Breast epithelium (tissue), 4 donors: Measurements from ENCODE around the gene CTDSP1. TPM values are rescaled to one million over a fixed set of nuclear protein-coding genes. Genes with fewer than 3 reads are reported as not detected.

Experiments
- DNase-seq, 2 donors: peaks; one replicate each; pipeline ENCODE4 v3.0.0-alpha.2; 2019; ENCODE audit warnings: low spot score in 2 of 2
- H3K27ac ChIP-seq, 2 donors: fragments of 200-600 bp; sonication (generic) in 1 of 2; one replicate each; pipeline ENCODE4 v1.5.1; 2016 to 2019; ENCODE audit warnings: mild to moderate bottlenecking in 1 of 2
- H3K27me3 ChIP-seq, 2 donors: fragments of 200-600 bp; sonication (generic) in 1 of 2; one replicate each; pipeline versions ENCODE4 v1.5.1 to v1.6.0; 2017 to 2019; ENCODE audit warnings: control low read depth in 1 of 2, mild to moderate bottlenecking in 1 of 2
- H3K36me3 ChIP-seq: fragments of 200-600 bp; one replicate; pipeline ENCODE4 v1.5.1; 2019
- H3K4me1 ChIP-seq, 2 donors: fragments of 200-600 bp; sonication (generic); one replicate each; pipeline ENCODE4 v1.5.1; 2016 to 2019; ENCODE audit warnings: control low read depth in 1 of 2
- H3K4me3 ChIP-seq, 3 donors: fragments of 200-600 bp; sonication (generic); 1 replicate in 2 of 3; 2 replicates in 1 of 3; pipeline ENCODE4 v1.5.1; 2016 to 2019; ENCODE audit warnings: mild to moderate bottlenecking in 3 of 3, moderate library complexity in 2 of 3
- H3K9me3 ChIP-seq, 2 donors: fragments of 200-600 bp; sonication (generic) in 1 of 2; one replicate each; pipeline ENCODE4 v1.5.1; 2016 to 2019; ENCODE audit warnings: control low read depth in 1 of 2
- POLR2A ChIP-seq: fragments of 450-650 bp; IDR thresholded peaks from one replicate; pipeline ENCODE4 v1.6.1; 2016; ENCODE audit warnings: antibody characterized with exemption, mild to moderate bottlenecking, moderate library complexity
- POLR2AphosphoS5 ChIP-seq, 3 donors: sonication (generic); formaldehyde crosslinking; IDR thresholded peaks; one replicate each; pipeline ENCODE4 v1.6.1; 2017; ENCODE audit warnings: antibody characterized with exemption in 3 of 3
- intact Hi-C: fragments of 100-400 bp; cut with DNase I; formaldehyde crosslinking; loops from one replicate; pipeline ENCODE4 v1.15.1; 2023; ENCODE audit warnings: low total_unique reads
- total RNA-seq, 3 donors: library from RNA; depleted of rRNA; stranded (reverse); fragments of >200 nt; gene quantifications; one replicate each; pipeline ENCODE4 v1.1.0, GENCODE V29; 2016
- TF ChIP-seq, protein P1 (sequence below), 3 donors: fragments of 450-650 bp; IDR thresholded peaks; one replicate each; pipeline ENCODE4 v1.5.1; 2016 to 2017; ENCODE audit warnings: antibody characterized with exemption in 3 of 3, mild to moderate bottlenecking in 3 of 3, moderate library complexity in 3 of 3

Gene CTDSP1
- total RNA-seq, 3 donors from 2014 or later, result 83.9 to 113 (median 95.9) TPM

DNA sequence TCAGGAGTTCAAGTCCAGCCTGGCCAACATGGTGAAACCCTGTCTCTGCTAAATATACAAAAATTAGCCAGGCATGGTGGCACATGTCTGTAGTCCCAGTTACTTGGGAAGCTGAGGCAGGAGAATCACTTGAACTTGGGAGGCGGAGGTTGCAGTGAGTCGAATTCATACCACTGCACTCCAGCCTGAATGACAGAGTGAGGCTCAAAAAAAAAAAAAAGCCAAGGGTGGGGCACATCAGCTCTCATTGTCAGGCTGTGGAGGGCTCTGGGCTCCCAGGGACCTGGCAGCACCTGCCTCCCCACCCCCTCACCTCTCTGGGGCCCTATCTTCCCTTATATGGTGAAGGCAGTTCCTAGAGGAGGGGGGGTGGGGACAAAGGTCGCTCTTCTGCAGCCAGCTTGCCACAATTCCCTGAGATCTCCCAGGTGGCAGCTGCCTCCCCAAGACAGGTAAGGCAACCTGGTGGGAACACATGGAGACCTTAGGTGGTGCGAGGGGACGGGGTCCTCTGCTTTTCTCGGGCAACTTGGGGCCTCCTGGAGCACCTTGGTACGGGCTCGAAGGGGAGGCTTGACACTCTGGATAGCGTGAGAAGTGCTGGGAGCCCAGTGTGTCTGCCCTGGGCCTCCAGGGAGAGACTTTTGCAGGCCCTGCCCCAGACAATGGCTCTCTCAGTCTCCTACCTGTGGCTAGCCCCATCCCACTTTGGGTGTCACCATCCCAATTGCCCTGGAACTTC is 19.2 kb downstream of the CTDSP1 start, which contains the start of gene VIL1:
Gene VIL1, plus strand, starts transcription at position 407 of the 742 bp plus-strand sequence. CDS start 4,656 bp downstream, outside the sequence.
- Histone ChIP-seq H3K9me3 (no peaks in the 10 kb centered on the region), H3K4me1 (no peaks in the 10 kb centered on the region), H3K27ac (no peak within 1 kb of the TSS), H3K4me3 (no peak within 1 kb of the TSS), H3K36me3 (no peaks in the 10 kb centered on the region), H3K27me3 (no peaks in the 10 kb centered on the region)
- TF ChIP-seq, protein P1, sequence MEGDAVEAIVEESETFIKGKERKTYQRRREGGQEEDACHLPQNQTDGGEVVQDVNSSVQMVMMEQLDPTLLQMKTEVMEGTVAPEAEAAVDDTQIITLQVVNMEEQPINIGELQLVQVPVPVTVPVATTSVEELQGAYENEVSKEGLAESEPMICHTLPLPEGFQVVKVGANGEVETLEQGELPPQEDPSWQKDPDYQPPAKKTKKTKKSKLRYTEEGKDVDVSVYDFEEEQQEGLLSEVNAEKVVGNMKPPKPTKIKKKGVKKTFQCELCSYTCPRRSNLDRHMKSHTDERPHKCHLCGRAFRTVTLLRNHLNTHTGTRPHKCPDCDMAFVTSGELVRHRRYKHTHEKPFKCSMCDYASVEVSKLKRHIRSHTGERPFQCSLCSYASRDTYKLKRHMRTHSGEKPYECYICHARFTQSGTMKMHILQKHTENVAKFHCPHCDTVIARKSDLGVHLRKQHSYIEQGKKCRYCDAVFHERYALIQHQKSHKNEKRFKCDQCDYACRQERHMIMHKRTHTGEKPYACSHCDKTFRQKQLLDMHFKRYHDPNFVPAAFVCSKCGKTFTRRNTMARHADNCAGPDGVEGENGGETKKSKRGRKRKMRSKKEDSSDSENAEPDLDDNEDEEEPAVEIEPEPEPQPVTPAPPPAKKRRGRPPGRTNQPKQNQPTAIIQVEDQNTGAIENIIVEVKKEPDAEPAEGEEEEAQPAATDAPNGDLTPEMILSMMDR (IDR thresholded peaks at IDR 0.05), result no peak
- TF ChIP-seq POLR2A (no peak), POLR2AphosphoS5 (IDR thresholded peaks at IDR 0.05) (no peak)
- intact Hi-C loops, result no loop called here
- DNase-seq, result no peak

DNA sequence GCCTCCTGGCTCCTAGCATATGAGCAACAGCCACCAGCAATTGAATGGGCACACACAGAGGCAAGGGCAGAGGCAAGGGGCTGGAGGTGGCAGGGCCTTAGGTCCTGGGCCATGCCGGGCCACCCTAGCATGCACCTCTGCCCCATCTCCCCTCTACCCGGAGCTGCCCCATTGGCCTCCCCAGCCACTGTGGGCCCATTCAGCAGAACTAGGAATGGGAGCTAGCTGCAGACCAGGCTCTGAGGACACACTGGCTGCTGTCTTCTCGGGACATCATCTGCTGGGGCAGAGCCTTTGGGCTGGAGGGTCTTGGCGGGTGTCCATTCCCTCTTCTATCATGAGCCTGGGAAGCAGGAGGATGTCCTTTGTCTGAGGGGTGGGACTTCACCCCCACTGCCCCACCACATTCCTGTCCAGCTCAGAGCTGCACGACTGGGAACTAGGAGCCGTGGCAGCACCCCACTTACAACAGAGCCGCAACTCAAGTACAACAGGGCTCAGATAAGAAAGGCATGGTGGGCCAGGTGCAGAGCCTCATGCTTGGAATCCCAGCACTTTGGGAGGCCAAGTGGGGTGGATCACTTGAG is 20.1 kb downstream of the CTDSP1 start:
- Histone ChIP-seq H3K36me3 (no peaks in the 10 kb centered on the region), H3K4me1 (no peaks in the 10 kb centered on the region), H3K4me3 (no peak overlapping the region), H3K27me3 (no peaks in the 10 kb centered on the region), H3K27ac (no peak overlapping the region), H3K9me3 (no peaks in the 10 kb centered on the region)
- no peak for DNase-seq
- TF ChIP-seq, protein P1 (IDR thresholded peaks at IDR 0.05), result no peak
- TF ChIP-seq POLR2AphosphoS5 (IDR thresholded peaks at IDR 0.05) (no peak), POLR2A (no peak)
- intact Hi-C loops, result no loop called here

DNA sequence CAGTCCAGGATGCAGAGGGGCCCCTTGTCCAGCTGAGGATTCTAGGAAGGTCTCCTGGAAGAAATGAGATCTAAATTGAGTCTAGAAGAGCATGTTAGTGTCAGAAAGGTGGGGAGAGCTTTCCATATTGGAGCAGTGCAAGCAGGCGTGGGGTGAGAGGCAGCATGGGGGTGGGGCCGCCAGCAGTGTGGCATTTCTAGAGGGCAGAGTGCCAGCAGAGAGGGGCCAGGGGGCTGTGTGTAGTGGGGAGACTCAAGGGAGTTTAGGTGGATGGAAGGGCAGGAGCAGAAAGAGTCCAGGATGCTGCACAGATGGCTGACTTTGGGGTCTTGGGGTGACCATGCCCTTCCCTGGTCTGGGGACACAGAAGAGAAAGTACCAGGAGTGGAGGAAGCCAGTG is 21.4 kb downstream of the CTDSP1 start:
- Histone ChIP-seq H3K4me1 (no peaks in the 10 kb centered on the region), H3K27ac (no peak overlapping the region), H3K27me3 (no peaks in the 10 kb centered on the region), H3K4me3 (no peak overlapping the region), H3K9me3 (no peaks in the 10 kb centered on the region), H3K36me3 (no peaks in the 10 kb centered on the region)
- TF ChIP-seq POLR2AphosphoS5 (IDR thresholded peaks at IDR 0.05) (no peak), POLR2A (no peak)
- TF ChIP-seq, protein P1 (IDR thresholded peaks at IDR 0.05), result no peak
- intact Hi-C loops, result no loop called here
- DNase-seq, result no peak

DNA sequence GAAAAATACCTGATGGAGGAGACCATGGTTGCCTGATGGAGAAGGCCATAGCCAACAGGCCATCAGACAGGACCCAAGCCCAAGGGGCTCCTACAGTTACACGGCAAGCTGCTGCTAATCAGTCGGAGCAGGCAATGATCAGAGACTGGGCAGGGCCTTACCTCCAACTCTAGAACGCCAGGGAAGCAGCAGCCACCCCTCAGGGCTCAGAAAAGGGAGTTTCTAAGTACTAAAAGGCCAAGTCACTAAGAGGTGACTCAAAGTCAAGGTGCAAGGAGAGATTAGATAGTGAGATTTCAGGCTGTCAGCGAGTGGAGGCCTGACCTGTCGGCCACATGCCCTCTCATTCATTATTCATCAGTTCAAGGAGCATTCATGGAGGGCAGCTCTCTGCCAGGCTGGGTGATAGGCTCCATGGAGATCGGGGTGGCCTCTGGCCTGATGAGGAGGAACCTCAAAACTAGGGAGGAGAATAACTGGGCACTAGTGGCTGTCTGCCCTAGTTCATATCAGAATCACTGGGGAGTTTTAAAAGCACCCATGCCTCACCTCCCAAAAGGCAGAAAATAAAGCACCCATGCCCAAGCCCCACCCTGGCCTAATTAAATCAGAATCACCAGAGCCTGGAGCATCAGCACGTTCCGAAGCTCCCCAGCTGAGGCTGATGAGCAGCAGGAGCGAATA is 22.9 kb downstream of the CTDSP1 start:
- no peak for DNase-seq
- no peaks in the 10 kb centered on the region for H3K9me3 ChIP-seq
- intact Hi-C loops, result no loop called here
- H3K27ac ChIP-seq, result no peak overlapping the region
- H3K27me3 ChIP-seq, result no peaks in the 10 kb centered on the region
- no peaks in the 10 kb centered on the region for H3K4me1 ChIP-seq
- no peaks in the 10 kb centered on the region for H3K36me3 ChIP-seq
- H3K4me3 ChIP-seq, result no peak overlapping the region
- TF ChIP-seq, protein P1 (IDR thresholded peaks at IDR 0.05), result no peak
- TF ChIP-seq POLR2AphosphoS5 (IDR thresholded peaks at IDR 0.05) (no peak), POLR2A (no peak)

DNA sequence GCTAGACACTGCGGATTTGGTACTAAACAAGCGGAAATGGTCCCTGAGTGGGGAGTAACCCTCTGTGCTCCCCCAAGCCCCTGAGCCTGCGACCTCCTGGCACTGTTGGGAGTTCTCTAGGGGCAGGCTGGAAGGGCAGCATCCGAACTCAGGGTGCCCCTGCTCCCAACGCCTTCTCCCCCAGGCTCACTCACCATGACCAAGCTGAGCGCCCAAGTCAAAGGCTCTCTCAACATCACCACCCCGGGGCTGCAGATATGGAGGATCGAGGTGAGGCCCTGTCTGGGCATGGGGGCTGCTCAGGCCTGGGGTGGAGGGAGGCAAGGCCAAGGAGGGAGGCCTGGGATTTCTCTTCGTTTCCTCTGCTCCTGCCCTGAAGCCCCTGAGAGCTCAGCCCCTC is 23.9 kb downstream of the CTDSP1 start:
- Histone ChIP-seq H3K4me3 (no peak overlapping the region), H3K27ac (no peak overlapping the region), H3K9me3 (no peaks in the 10 kb centered on the region), H3K27me3 (no peaks in the 10 kb centered on the region), H3K36me3 (no peaks in the 10 kb centered on the region), H3K4me1 (no peaks in the 10 kb centered on the region)
- DNase-seq, result no peak
- intact Hi-C loops, result no loop called here
- TF ChIP-seq, protein P1 (IDR thresholded peaks at IDR 0.05), result no peak
- TF ChIP-seq POLR2A (no peak), POLR2AphosphoS5 (IDR thresholded peaks at IDR 0.05) (no peak)
